Effector CD4-positive, alpha-beta T cell (primary cell): Measurements from ENCODE around the gene MERTK.
"Not testable (repeated sequence)": the region's sequence is repeated elsewhere in the genome, so short reads cannot be mapped to it uniquely, and the experiment has no call there.

Source experiments
- DNase-seq: peaks from one replicate; pipeline ENCODE4 v3.0.0-alpha.2; 2020

The MERTK gene

GRCh38 chr2:112018846-112019245 is 120.4 kb downstream of the MERTK start:
- no peak for DNase-seq

GRCh38 chr2:112019569-112019982 is 121.2 kb downstream of the MERTK start:
- no peak for DNase-seq

GRCh38 chr2:112020561-112020960 is 122.2 kb downstream of the MERTK start:
- no peak for DNase-seq

- no peak for DNase-seq
Observed at GRCh38 chr2:112021290-112021689, 122.9 kb downstream of the MERTK start.

- DNase-seq = no peak
Observed at GRCh38 chr2:112021781-112022231, 123.4 kb downstream of the MERTK start.

- no peak for DNase-seq
Observed at GRCh38 chr2:112023707-112024106, 125.3 kb downstream of the MERTK start.

GRCh38 chr2:112024231-112024630 is 125.8 kb downstream of the MERTK start:
- DNase-seq = no peak

GRCh38 chr2:112024896-112025491 is 126.6 kb downstream of the MERTK start:
- DNase-seq = no peak

GRCh38 chr2:112026509-112026908 is 128.1 kb downstream of the MERTK start:
- DNase-seq = no peak

GRCh38 chr2:112027767-112028166 is 129.4 kb downstream of the MERTK start:
- DNase-seq = no peak

GRCh38 chr2:112029164-112029563 is 130.8 kb downstream of the MERTK start:
- DNase-seq = no peak

GRCh38 chr2:112031473-112032223 is 133.2 kb downstream of the MERTK start:
- no peak for DNase-seq

- no peak for DNase-seq
Observed at GRCh38 chr2:112032224-112032586, 133.8 kb downstream of the MERTK start.

- DNase-seq = no peak
Observed at GRCh38 chr2:112032689-112033465, 134.5 kb downstream of the MERTK start.

GRCh38 chr2:112033600-112033999 is 135.2 kb downstream of the MERTK start:
- no peak for DNase-seq

- DNase-seq = no peak
Observed at GRCh38 chr2:112034924-112035323, 136.5 kb downstream of the MERTK start.

GRCh38 chr2:112035786-112036185 is 137.4 kb downstream of the MERTK start:
- no peak for DNase-seq

- DNase-seq = not testable (repeated sequence)
Observed at GRCh38 chr2:112039556-112039955, 141.1 kb downstream of the MERTK start.

- not testable (repeated sequence) for DNase-seq
Observed at GRCh38 chr2:112040066-112040465, 141.7 kb downstream of the MERTK start.

- DNase-seq = not testable (repeated sequence)
Observed at GRCh38 chr2:112041460-112041859, 143.1 kb downstream of the MERTK start.

GRCh38 chr2:112045446-112046014 is 147.1 kb downstream of the MERTK start:
- DNase-seq = no peak

GRCh38 chr2:112046231-112046630 is 147.8 kb downstream of the MERTK start:
- no peak for DNase-seq

- no peak for DNase-seq
Observed at GRCh38 chr2:112047537-112048235, 149.3 kb downstream of the MERTK start.
